MM.1S (cell line): ENCODE data around the gene FNTB.
A peak's percentile ranks its signal among the peaks of the same experiment; 100 is the strongest.

ENCODE experiments used
- DNase-seq: peaks from one replicate; pipeline ENCODE4 v3.0.0-alpha.2; 2015
- H2AFZ ChIP-seq: fragments of 300-600 bp; sonication (generic); 2 replicates; pipeline ENCODE4 v1.6.0; 2016; ENCODE audit warnings: antibody characterized with exemption, low read length
- H3F3A ChIP-seq: fragments of 300-600 bp; sonication (generic); 2 replicates; pipeline ENCODE4 v1.6.1; 2016; ENCODE audit warnings: mild to moderate bottlenecking, antibody characterized with exemption, low read length, moderate library complexity, mixed read lengths; ENCODE audit not compliant: insufficient read depth
- H3K27ac ChIP-seq: fragments of 300-600 bp; sonication (generic); 2 replicates; pipeline ENCODE4 v1.5.1; 2016; ENCODE audit warnings: mild to moderate bottlenecking, low read length
- H3K27me3 ChIP-seq: fragments of 300-600 bp; sonication (generic); replicated peaks from 2 replicates; pipeline ENCODE4 v1.6.0; 2016; ENCODE audit warnings: low read length; ENCODE audit not compliant: insufficient read depth
- H3K36me3 ChIP-seq: fragments of 300-600 bp; sonication (generic); replicated peaks from 2 replicates; pipeline ENCODE4 v1.6.1; 2016; ENCODE audit warnings: mild to moderate bottlenecking, low read length, mixed read lengths; ENCODE audit not compliant: insufficient read depth
- H3K4me1 ChIP-seq: fragments of 300-600 bp; sonication (generic); 2 replicates; pipeline ENCODE4 v1.6.1; 2016; ENCODE audit warnings: low read length, mixed read lengths
- H3K4me2 ChIP-seq: fragments of 300-600 bp; sonication (generic); 2 replicates; pipeline ENCODE4 v1.6.0; 2016; ENCODE audit warnings: low read depth, low read length
- H3K4me3 ChIP-seq: fragments of 300-600 bp; sonication (generic); 2 replicates; pipeline ENCODE4 v1.5.1; 2016; ENCODE audit warnings: low read length, mixed read lengths
- H3K79me2 ChIP-seq: fragments of 300-600 bp; sonication (generic); 2 replicates; pipeline ENCODE4 v1.6.1; 2016; ENCODE audit warnings: mixed run types, low read length, mixed read lengths
- H3K9ac ChIP-seq: fragments of 300-600 bp; sonication (generic); 2 replicates; pipeline ENCODE4 v1.6.1; 2016; ENCODE audit warnings: low read length, mixed read lengths
- H3K9me2 ChIP-seq: fragments of 300-600 bp; sonication (generic); replicated peaks from 2 replicates; pipeline ENCODE4 v1.6.1; 2016; ENCODE audit warnings: mild to moderate bottlenecking, low read length, mixed read lengths; ENCODE audit not compliant: insufficient read depth
- H3K9me3 ChIP-seq: fragments of 300-600 bp; sonication (generic); replicated peaks from 2 replicates; pipeline ENCODE4 v1.6.1; 2016; ENCODE audit warnings: mild to moderate bottlenecking, low read length, mixed read lengths; ENCODE audit not compliant: insufficient read depth
- H4K20me1 ChIP-seq: fragments of 300-600 bp; sonication (generic); 2 replicates; pipeline ENCODE4 v1.6.1; 2016; ENCODE audit warnings: mild to moderate bottlenecking, low read length, moderate library complexity, mixed read lengths; ENCODE audit not compliant: insufficient read depth
- CTCF ChIP-seq: fragments of 300-600 bp; sonication (generic); IDR thresholded peaks from 2 replicates; pipeline ENCODE4 v1.5.1; 2016; ENCODE audit warnings: antibody characterized with exemption, low read length, mixed read lengths
- EZH2 ChIP-seq: fragments of 300-600 bp; sonication (generic); optimal IDR thresholded peaks from 2 replicates; pipeline ENCODE3; 2017; ENCODE audit warnings: low read depth, mild to moderate bottlenecking, antibody characterized with exemption, low read length, mixed read lengths
- EZH2phosphoT487 ChIP-seq: fragments of 300-600 bp; sonication (generic); IDR thresholded peaks from 2 replicates; pipeline ENCODE4 v1.6.1; 2018; ENCODE audit warnings: antibody characterized with exemption, low read length

The FNTB gene

GRCh38 chr14:65098586-65098985, 111.9 kb downstream of the FNTB start:
- Histone ChIP-seq H2AFZ (no peak overlapping the region), H3K4me3 (peak overlapping the region; percentile 33; the same call in 1 of the 2 replicates), H3K9ac (no peak overlapping the region), H3K79me2 (peaks cover 59% of the 10 kb centered on the region), H3K27ac (no peak overlapping the region; the same call in 1 of the 2 replicates), H3K9me2 (no peaks in the 10 kb centered on the region), H3F3A (no peaks in the 10 kb centered on the region), H3K27me3 (no peaks in the 10 kb centered on the region), H3K36me3 (no peaks in the 10 kb centered on the region), H4K20me1 (no peaks in the 10 kb centered on the region), H3K4me1 (0 out of 2 replicates have a peak, but pooled peaks cover 10% of the 10 kb centered on the region), H3K9me3 (no peaks in the 10 kb centered on the region), H3K4me2 (peak overlapping the region; percentile 68)
- no peak for TF ChIP-seq EZH2phosphoT487
- no peak for TF ChIP-seq CTCF
- TF ChIP-seq EZH2: no peak
- peak; percentile 47 for DNase-seq

- Histone ChIP-seq H3K4me1 (0 out of 2 replicates have a peak, but pooled peaks cover 10% of the 10 kb centered on the region), H3K4me2 (peak overlapping the region; percentile 60), H3K36me3 (no peaks in the 10 kb centered on the region), H2AFZ (no peak overlapping the region), H3K27ac (no peak overlapping the region), H4K20me1 (no peaks in the 10 kb centered on the region), H3F3A (no peaks in the 10 kb centered on the region), H3K79me2 (peaks cover 42% of the 10 kb centered on the region), H3K9ac (peak overlapping the region; percentile 21; the same call in 1 of the 2 replicates), H3K4me3 (peak overlapping the region; percentile 76), H3K9me2 (no peaks in the 10 kb centered on the region), H3K27me3 (no peaks in the 10 kb centered on the region), H3K9me3 (no peaks in the 10 kb centered on the region)
- no peak for TF ChIP-seq EZH2
- TF ChIP-seq EZH2phosphoT487: no peak
- TF ChIP-seq CTCF: no peak
- no peak for DNase-seq
These were observed 114.3 kb downstream of the FNTB start for GRCh38 chr14:65100922-65101541.

- no peak for DNase-seq
- no peaks in the 10 kb centered on the region for H3K9me3 ChIP-seq
- H3K9me2 ChIP-seq: no peaks in the 10 kb centered on the region
- TF ChIP-seq CTCF (no peak), EZH2 (no peak), EZH2phosphoT487 (no peak)
- no peak overlapping the region for H2AFZ ChIP-seq
- H3K4me1 ChIP-seq: 0 out of 2 replicates have a peak, but pooled peaks cover 10% of the 10 kb centered on the region
- H3K79me2 ChIP-seq: peaks cover 35% of the 10 kb centered on the region
- H3K36me3 ChIP-seq: no peaks in the 10 kb centered on the region
- H3K27me3 ChIP-seq: no peaks in the 10 kb centered on the region
- H3K9ac ChIP-seq: peak overlapping the region; percentile 64
- H3K4me2 ChIP-seq: peak overlapping the region; percentile 32; the same call in 1 of the 2 replicates
- H3K27ac ChIP-seq: peak overlapping the region; percentile 23; the same call in 1 of the 2 replicates
- peak overlapping the region; percentile 76 for H3K4me3 ChIP-seq
- H4K20me1 ChIP-seq: no peaks in the 10 kb centered on the region
- H3F3A ChIP-seq: no peaks in the 10 kb centered on the region
These were observed 115.1 kb downstream of the FNTB start for GRCh38 chr14:65101631-65102440.
